ENCODE data around the gene CEACAM3. TPM values are rescaled to one million over a fixed set of nuclear protein-coding genes. Genes with fewer than 3 reads are reported as not detected.

Gene CEACAM3
- total RNA-seq, 1 donor from 2014 or later, result not detected

DNA sequence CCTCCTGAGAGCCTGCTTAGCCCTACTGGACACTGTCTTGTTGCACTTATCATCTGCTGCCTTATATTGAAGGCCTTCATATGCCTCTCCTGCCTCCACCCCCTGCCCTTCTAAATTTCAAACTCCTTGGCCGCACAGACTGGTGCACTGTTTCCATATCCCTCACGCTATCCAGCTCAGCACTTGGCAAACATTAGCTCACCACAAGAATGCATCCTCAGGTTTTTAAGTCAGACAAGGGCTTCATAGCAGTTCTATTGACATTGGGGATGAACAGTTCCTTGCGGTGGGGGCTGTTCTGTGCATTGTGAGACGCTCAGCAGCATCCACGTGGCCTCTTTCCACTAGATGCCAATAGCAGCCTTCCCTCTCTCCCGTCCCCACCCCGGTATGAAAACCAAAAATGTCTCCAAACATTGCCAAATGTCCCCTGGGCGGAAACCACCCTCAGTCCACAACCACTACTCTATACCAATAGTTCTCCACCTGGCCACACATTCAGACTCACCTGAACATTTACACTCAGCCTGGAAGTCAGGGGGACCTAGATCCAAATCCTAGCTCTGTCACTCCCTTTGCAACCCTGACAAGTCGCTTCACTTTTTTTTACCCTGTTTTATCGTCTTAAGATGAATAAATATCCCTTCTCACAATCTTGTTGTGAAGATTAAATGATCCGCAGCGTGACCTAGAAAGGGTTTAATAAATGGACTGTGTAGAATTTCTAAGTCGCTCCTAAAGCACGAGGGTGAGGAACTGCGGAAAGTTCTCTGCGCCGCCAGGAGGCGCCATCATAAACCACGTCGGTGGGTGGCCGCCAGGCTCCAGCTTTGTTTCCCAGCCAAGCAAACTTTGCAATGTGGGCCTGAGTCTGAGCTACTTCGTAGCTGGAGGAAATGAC lies 3.6 kb upstream of the CEACAM3 start:
- peak; percentile 70 to 74 for DNase-seq (ENCODE audit: low read depth in 2 of 2)

DNA sequence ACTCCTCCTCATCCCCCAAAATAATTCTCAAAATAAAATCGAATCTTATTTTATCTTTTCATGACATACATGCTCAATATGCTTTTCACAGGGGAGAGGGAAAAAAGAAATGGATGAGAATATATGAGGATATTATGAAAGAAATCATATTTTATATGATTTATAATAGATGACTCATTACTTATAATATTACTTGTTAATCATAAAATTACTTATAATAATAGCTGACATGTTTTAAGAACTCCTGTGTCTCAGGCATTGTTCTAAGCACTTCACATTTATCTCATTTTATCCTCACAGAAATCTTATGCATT lies 3.0 kb upstream of the CEACAM3 start:
- DNase-seq (ENCODE audit: low read depth in 2 of 2), result no peak

DNA sequence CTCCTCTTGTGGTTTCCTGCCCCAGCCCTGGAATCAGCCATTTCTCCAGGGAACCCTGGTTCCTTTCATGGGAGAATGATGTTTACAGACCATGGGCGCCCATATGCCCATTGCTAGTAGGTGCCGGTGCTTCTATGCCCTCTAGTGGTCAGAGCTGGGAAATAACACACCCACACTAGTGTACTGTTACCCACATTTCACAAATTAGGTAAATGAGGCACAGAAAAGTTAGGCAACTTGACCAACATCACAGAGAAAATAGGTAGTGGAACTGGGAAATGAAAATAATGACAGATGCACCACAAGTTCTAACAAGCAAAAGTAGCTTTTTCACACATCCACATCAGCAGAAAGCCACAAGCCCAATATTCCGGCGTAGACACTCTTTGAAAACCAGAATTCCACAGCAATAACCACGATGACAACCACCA lies 1.3 kb upstream of the CEACAM3 start:
- peak; percentile 42 to 50 for DNase-seq (ENCODE audit: low read depth in 2 of 2)

GRCh38 chr19:41796901-41797300 lies 514 bp downstream of the CEACAM3 start:
- no peak for DNase-seq (ENCODE audit: low read depth in 2 of 2)

- no peak for DNase-seq (ENCODE audit: low read depth in 2 of 2)
These were observed 3.1 kb downstream of the CEACAM3 start for GRCh38 chr19:41799444-41800000.

DNA sequence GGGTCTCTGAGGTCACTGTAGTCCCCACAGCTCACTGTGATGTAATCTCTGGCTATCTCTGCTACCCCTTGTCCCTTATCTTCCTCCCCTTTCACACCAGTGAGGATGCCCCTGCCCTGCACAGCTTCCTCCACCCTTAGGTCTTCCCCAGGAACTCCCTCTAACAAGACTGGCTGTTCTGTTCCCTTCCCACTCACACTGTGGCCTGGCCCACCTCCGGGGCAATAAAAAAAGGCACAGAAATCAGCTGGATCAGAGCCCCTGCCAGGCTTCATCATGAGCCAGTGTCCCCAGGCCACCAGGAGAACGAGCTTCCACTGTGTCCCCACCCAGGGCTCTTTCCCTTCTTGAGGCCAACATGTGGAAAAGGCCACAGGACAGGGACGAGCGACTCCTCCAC lies 4.6 kb downstream of the CEACAM3 start:
- DNase-seq (ENCODE audit: low read depth in 2 of 2), result no peak

DNA sequence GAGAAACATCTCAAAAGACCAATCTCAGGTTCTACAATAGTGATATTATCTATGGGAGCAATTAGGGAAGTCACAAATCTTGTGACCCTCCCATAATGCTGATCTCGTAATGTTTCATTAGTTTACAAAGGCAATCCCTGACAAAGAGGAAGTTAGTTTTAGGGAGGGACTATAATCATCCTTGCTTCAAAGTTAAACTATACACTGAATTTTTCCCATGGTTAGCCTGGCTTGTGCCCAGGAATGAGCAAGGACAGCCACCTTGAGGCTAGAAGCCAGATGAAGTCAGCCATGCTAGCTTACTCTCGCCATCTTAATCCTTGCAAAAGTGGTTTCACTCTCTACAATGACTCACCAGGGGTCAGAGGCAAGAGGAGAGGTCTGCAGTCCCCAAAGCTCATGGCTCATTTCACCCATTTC lies 5.4 kb downstream of the CEACAM3 start:
- DNase-seq (ENCODE audit: low read depth in 2 of 2), result no peak

DNA sequence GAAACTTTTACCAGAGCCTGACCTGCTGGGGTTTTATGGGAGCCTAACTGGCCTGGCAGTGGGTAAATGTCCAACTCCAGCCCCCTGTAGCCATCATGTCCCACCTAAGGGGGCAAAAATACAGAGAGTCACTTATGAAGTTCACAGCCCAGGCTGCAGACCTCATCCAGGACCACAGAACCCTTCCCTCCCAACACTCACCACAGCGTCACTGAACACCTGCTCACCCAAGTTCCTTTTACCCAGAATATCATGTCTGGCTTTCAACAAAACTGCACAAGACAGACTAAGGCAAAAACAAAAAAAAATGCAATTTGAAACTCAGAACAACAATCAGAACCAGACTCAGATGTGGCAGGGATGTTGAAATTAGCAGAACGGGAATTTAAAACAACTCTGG lies 6.4 kb downstream of the CEACAM3 start:
- DNase-seq (ENCODE audit: low read depth in 2 of 2), result no peak

- DNase-seq (ENCODE audit: low read depth in 2 of 2), result no peak
These were observed 7.9 kb downstream of the CEACAM3 start for GRCh38 chr19:41804336-41804735.

DNA sequence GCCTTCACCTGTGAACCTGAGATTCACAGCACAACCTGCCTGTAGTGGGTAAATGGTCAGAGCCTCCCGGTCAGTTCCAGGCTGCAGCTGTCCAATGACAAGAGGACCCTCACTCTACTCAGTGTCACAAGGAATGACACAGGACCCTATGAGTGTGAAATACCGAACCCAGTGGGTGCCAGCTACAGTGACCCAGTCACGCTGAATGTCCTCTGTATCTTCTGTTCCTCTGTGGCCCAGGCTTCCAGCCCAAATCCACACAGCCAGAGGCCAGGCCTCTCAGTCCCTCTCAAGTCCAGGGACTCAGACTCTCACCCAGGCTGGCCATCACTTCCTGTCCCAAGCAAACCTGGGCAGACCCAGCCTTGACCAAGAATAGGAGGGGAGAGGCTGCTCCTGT lies 10.8 kb downstream of the CEACAM3 start:
- DNase-seq (ENCODE audit: low read depth in 2 of 2), result no peak

DNA sequence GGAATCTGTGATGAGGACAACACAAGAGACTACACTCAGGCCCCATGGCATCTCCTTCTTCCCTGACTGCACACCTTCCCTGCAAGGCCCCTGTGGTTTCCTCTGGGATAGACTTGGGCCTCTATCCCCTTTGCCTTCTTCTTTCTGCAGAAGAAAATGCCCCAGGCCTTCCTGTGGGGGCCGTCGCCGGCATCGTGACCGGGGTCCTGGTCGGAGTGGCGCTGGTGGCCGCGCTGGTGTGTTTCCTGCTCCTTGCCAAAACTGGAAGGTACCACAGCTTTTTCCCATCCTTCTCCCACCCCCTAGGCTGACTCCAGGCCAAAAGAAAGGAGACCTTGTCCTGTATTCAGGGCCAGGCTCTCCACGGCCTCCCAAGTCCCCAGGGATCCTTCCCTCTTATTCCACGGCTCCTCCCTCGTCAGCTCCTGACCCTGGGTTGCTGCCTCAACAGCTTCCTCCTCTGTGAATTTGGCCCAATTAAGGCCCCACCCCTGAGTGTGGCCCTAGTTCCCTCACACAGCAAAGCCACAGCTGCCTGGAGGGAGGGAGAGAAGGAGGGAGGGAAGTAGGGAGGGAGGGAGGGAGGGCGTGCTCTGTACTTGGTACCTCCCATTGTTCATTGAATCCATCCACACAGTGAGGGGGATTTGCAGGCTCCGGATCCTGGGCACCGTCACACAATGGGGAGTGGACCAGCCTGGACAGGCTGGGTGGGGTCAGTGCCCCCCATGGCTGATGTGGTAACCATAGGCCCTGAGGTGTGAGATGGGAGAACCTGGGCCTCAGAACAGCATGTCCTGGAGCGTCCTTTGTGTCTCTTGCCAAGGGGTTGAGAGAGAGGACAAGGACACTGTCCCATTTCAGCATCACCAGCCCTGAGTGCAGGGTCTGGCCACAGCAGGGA lies 12.5 kb downstream of the CEACAM3 start:
- no peak for DNase-seq (ENCODE audit: low read depth in 2 of 2)

GRCh38 chr19:41810301-41810700 lies 13.9 kb downstream of the CEACAM3 start:
- no peak for DNase-seq (ENCODE audit: low read depth in 2 of 2)

- no peak for DNase-seq (ENCODE audit: low read depth in 2 of 2)
These were observed 14.6 kb downstream of the CEACAM3 start for GRCh38 chr19:41811036-41811435.

DNA sequence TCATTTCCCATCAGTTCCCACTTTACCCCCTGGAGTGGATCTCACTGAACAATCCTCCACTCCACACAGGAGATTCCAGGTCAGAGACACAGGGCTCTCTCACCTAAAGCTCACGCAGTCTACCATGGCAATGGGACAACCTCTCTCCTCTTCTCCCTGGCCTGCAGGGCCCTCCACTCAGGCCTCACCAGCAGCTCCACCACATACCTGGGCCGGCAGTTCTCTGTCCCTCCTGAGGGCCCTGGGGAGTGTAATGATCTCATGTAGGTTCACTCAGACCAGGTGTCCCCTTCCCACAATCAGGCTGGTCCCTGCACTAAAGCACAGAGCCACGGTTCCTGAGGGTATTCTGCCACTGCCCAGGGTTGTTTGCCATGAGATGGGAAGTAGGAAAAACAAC lies 15.6 kb downstream of the CEACAM3 start:
- DNase-seq (ENCODE audit: low read depth in 2 of 2), result no peak

GRCh38 chr19:41813911-41814310 lies 17.5 kb downstream of the CEACAM3 start:
- no peak for DNase-seq (ENCODE audit: low read depth in 2 of 2)

DNA sequence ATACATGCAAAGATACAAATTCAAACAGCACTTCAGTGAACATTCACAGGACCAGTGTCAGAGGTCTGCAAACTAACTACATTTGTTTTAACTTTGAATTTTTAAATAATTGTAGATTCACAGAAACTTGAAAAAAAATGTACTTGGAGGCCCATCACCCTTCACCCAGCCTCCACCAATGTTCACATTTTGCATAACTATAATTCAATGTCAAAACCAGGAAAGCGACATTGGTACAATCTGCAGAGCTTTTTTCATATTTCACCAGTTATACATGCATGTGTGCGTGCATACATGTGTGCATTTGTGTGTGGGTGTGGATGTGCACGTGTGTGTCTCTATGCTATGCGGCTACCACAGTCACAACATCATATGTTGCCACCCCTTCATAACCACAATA lies 18.9 kb downstream of the CEACAM3 start:
- no peak for DNase-seq (ENCODE audit: low read depth in 2 of 2)

DNA sequence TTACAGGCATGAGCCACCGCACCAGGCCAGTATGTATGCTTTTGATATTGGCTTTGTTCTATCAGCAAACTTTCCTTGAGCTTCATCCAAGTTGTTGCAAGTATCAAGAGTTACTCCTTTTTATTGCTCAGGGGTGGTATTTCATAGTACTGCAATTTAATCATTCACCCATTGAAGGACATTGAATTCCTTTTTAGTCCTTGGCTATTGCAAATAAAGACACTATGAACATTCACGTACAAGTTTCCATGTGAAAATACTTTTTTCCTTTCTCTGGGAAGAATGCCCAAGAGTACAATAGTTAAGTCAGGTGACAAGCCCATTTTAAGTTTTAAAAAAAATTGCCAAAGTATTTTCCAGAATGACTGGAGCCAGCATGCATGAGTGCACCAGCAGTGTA lies 20.4 kb downstream of the CEACAM3 start:
- peak in 1 of 2 donors; percentile 63 for DNase-seq (ENCODE audit: low read depth in 2 of 2)

GRCh38 chr19:41821003-41821735 lies 24.8 kb downstream of the CEACAM3 start:
- DNase-seq (ENCODE audit: low read depth in 2 of 2), result peak; percentile 52 to 76

GRCh38 chr19:41837981-41838708 lies 41.8 kb downstream of the CEACAM3 start:
- DNase-seq (ENCODE audit: low read depth in 2 of 2), result no peak

- DNase-seq (ENCODE audit: low read depth in 2 of 2), result no peak
These were observed 42.8 kb downstream of the CEACAM3 start for GRCh38 chr19:41839211-41839610.

GRCh38 chr19:41843371-41843770 lies 47.0 kb downstream of the CEACAM3 start:
- no peak for DNase-seq (ENCODE audit: low read depth in 2 of 2)
